ENCODE data around the gene OR4M1.
"Not testable (repeated sequence)": the region's sequence is repeated elsewhere in the genome, so short reads cannot be mapped to it uniquely, and the experiment has no call there.

The OR4M1 gene

GRCh38 chr14:19743256-19743655 is 30.0 kb upstream of the OR4M1 start, which contains the start of gene OR4Q3:
TSS of gene OR4Q3 (plus strand) at chr14:19743571.
- Histone ChIP-seq H3K27ac (ENCODE audit: low read depth, low read length) (no peak within 1 kb of the TSS), H3K27me3 (ENCODE audit: control insufficient read depth, low read length) (no peaks in the 10 kb centered on the region), H3K9me3 (ENCODE audit: control insufficient read depth, insufficient read depth, low read length) (no peaks in the 10 kb centered on the region), H3F3A (ENCODE audit: control insufficient read depth, insufficient read depth) (no peaks in the 10 kb centered on the region), H3K4me3 (ENCODE audit: low read length) (no peak within 1 kb of the TSS), H3K4me2 (ENCODE audit: low read length) (no peak within 1 kb of the TSS), H3K79me2 (ENCODE audit: control insufficient read depth, low read length) (no peaks in the 10 kb centered on the region), H3K4me1 (ENCODE audit: control insufficient read depth, low read length) (no peaks in the 10 kb centered on the region), H3K9me2 (replicated peaks; ENCODE audit: control insufficient read depth, low read length) (no peaks in the 10 kb centered on the region), H3K36me3 (ENCODE audit: control insufficient read depth, low read length) (no peaks in the 10 kb centered on the region), H4K20me1 (ENCODE audit: control insufficient read depth, insufficient read depth, low read depth, low read length) (no peaks in the 10 kb centered on the region)
- TF ChIP-seq EZH2phosphoT487 (IDR thresholded peaks at IDR 0.05; ENCODE audit: borderline replicate concordance, low read length), result no peak

GRCh38 chr14:19752316-19752715 is 21.0 kb upstream of the OR4M1 start:
- H4K20me1 ChIP-seq (ENCODE audit: control insufficient read depth, insufficient read depth, low read depth, low read length); H3K79me2 ChIP-seq (ENCODE audit: control insufficient read depth, low read length); H3K9me3 ChIP-seq (ENCODE audit: control insufficient read depth, insufficient read depth, low read length); H3K27ac ChIP-seq (ENCODE audit: low read depth, low read length); H3F3A ChIP-seq (ENCODE audit: control insufficient read depth, insufficient read depth); H3K27me3 ChIP-seq (ENCODE audit: control insufficient read depth, low read length); H3K4me2 ChIP-seq (ENCODE audit: low read length); H3K4me1 ChIP-seq (ENCODE audit: control insufficient read depth, low read length); H3K36me3 ChIP-seq (ENCODE audit: control insufficient read depth, low read length); H3K4me3 ChIP-seq (ENCODE audit: low read length); H3K9me2 ChIP-seq (replicated peaks; ENCODE audit: control insufficient read depth, low read length): not testable (repeated sequence)

- H4K20me1 ChIP-seq (ENCODE audit: control insufficient read depth, insufficient read depth, low read depth, low read length), result no peaks in the 10 kb centered on the region
- no peaks in the 10 kb centered on the region for H3F3A ChIP-seq (ENCODE audit: control insufficient read depth, insufficient read depth)
- H3K4me2 ChIP-seq (ENCODE audit: low read length), result no peak overlapping the region
- H3K9me2 ChIP-seq (replicated peaks; ENCODE audit: control insufficient read depth, low read length), result no peaks in the 10 kb centered on the region
- no peak overlapping the region for H3K27ac ChIP-seq (ENCODE audit: low read depth, low read length)
- no peaks in the 10 kb centered on the region for H3K36me3 ChIP-seq (ENCODE audit: control insufficient read depth, low read length)
- no peak overlapping the region for H3K4me3 ChIP-seq (ENCODE audit: low read length)
- H3K4me1 ChIP-seq (ENCODE audit: control insufficient read depth, low read length), result no peaks in the 10 kb centered on the region
- TF ChIP-seq CTCF (IDR thresholded peaks at IDR 0.05; ENCODE audit: low read depth, low read length, poor library complexity, severe bottlenecking) (no peak), EZH2phosphoT487 (IDR thresholded peaks at IDR 0.05; ENCODE audit: borderline replicate concordance, low read length) (no peak)
- H3K27me3 ChIP-seq (ENCODE audit: control insufficient read depth, low read length), result no peaks in the 10 kb centered on the region
- H3K9me3 ChIP-seq (ENCODE audit: control insufficient read depth, insufficient read depth, low read length), result no peaks in the 10 kb centered on the region
- no peaks in the 10 kb centered on the region for H3K79me2 ChIP-seq (ENCODE audit: control insufficient read depth, low read length)
These were observed 19.1 kb upstream of the OR4M1 start for GRCh38 chr14:19754172-19754571.

GRCh38 chr14:19771491-19771890 is 1.8 kb upstream of the OR4M1 start:
- not testable (repeated sequence) for H3K4me2 ChIP-seq (ENCODE audit: low read length); H3K4me1 ChIP-seq (ENCODE audit: control insufficient read depth, low read length); H3K4me3 ChIP-seq (ENCODE audit: low read length); H3K36me3 ChIP-seq (ENCODE audit: control insufficient read depth, low read length); H3K9me2 ChIP-seq (replicated peaks; ENCODE audit: control insufficient read depth, low read length); H4K20me1 ChIP-seq (ENCODE audit: control insufficient read depth, insufficient read depth, low read depth, low read length); H3F3A ChIP-seq (ENCODE audit: control insufficient read depth, insufficient read depth); H3K79me2 ChIP-seq (ENCODE audit: control insufficient read depth, low read length); H3K27me3 ChIP-seq (ENCODE audit: control insufficient read depth, low read length); H3K27ac ChIP-seq (ENCODE audit: low read depth, low read length)
- H3K9me3 ChIP-seq (ENCODE audit: control insufficient read depth, insufficient read depth, low read length), result peaks cover 11% of the 10 kb centered on the region

- H3K4me1 ChIP-seq (ENCODE audit: control insufficient read depth, low read length), result no peaks in the 10 kb centered on the region
- no peak overlapping the region for H3K27ac ChIP-seq (ENCODE audit: low read depth, low read length)
- H3K79me2 ChIP-seq (ENCODE audit: control insufficient read depth, low read length), result no peaks in the 10 kb centered on the region
- no peak for TF ChIP-seq EZH2phosphoT487 (IDR thresholded peaks at IDR 0.05; ENCODE audit: borderline replicate concordance, low read length)
- no peak for TF ChIP-seq CTCF (IDR thresholded peaks at IDR 0.05; ENCODE audit: low read depth, low read length, poor library complexity, severe bottlenecking)
- H4K20me1 ChIP-seq (ENCODE audit: control insufficient read depth, insufficient read depth, low read depth, low read length), result no peaks in the 10 kb centered on the region
- no peaks in the 10 kb centered on the region for H3F3A ChIP-seq (ENCODE audit: control insufficient read depth, insufficient read depth)
- no peaks in the 10 kb centered on the region for H3K27me3 ChIP-seq (ENCODE audit: control insufficient read depth, low read length)
- H3K9me2 ChIP-seq (replicated peaks; ENCODE audit: control insufficient read depth, low read length), result no peaks in the 10 kb centered on the region
- no peak overlapping the region for H3K4me3 ChIP-seq (ENCODE audit: low read length)
- H3K9me3 ChIP-seq (ENCODE audit: control insufficient read depth, insufficient read depth, low read length), result peaks cover 11% of the 10 kb centered on the region
- no peaks in the 10 kb centered on the region for H3K36me3 ChIP-seq (ENCODE audit: control insufficient read depth, low read length)
- no peak overlapping the region for H3K4me2 ChIP-seq (ENCODE audit: low read length)
These were observed 1.3 kb upstream of the OR4M1 start for GRCh38 chr14:19771895-19772430.

GRCh38 chr14:19772454-19772853 is 850 bp upstream of the OR4M1 start:
- H3K4me1 ChIP-seq (ENCODE audit: control insufficient read depth, low read length); H4K20me1 ChIP-seq (ENCODE audit: control insufficient read depth, insufficient read depth, low read depth, low read length); H3K36me3 ChIP-seq (ENCODE audit: control insufficient read depth, low read length); H3K79me2 ChIP-seq (ENCODE audit: control insufficient read depth, low read length); H3F3A ChIP-seq (ENCODE audit: control insufficient read depth, insufficient read depth); H3K4me3 ChIP-seq (ENCODE audit: low read length); H3K27ac ChIP-seq (ENCODE audit: low read depth, low read length); H3K27me3 ChIP-seq (ENCODE audit: control insufficient read depth, low read length); H3K4me2 ChIP-seq (ENCODE audit: low read length); H3K9me2 ChIP-seq (replicated peaks; ENCODE audit: control insufficient read depth, low read length): not testable (repeated sequence)
- H3K9me3 ChIP-seq (ENCODE audit: control insufficient read depth, insufficient read depth, low read length), result peaks cover 11% of the 10 kb centered on the region
